Hematopoietic multipotent progenitor cell treated with erythropoietin and hydrocortisone succinate and interleukin-3 and kit ligand, for 17 days (in vitro differentiated cells): ENCODE measurements around the gene TRAF5.
"Not testable (repeated sequence)": the region's sequence is repeated elsewhere in the genome, so short reads cannot be mapped to it uniquely, and the experiment has no call there.

ENCODE experiments used
- DNase-seq: peaks from one replicate; pipeline ENCODE4 v3.0.0-alpha.2; 2015; ENCODE audit warnings: low spot score

TRAF5 gene

DNA sequence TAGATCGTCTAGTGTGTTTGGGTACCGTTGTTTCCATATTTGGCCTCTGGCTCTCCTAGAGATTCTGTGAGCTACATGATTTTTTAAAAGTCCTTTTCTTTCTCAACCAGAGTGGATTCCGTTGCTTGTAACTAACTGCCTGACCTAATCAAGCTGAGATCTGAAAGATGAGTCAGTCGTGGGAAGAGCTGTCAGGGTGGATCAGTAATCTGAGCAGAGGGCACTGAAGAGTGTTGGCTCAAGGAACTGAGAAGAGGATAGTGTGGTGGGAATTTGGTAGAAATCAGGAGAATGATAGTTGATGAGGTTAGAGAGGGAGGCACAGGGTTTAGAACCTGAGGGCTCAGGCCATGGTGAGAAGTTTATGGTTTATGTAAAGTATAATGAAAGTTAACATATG lies 52.2 kb downstream of the TRAF5 start:
- DNase-seq: no peak

DNA sequence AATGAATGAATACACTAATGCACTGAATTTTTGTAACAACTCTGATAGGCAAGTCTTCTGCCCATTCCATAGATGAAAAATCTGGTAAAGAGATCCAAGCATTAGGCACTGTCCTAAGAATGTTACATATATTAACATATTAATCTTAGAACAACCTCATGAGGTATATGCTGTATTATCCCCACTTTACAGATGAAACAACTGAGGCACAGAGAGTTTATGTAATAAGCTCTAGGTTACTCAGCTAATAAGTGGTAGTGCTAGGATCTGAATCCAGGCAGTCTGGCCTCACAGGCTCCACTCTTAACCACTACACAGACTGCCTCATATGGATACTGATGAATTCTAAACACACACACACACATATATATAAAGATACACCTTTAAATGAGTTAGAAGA lies 52.8 kb downstream of the TRAF5 start:
- no peak for DNase-seq

DNA sequence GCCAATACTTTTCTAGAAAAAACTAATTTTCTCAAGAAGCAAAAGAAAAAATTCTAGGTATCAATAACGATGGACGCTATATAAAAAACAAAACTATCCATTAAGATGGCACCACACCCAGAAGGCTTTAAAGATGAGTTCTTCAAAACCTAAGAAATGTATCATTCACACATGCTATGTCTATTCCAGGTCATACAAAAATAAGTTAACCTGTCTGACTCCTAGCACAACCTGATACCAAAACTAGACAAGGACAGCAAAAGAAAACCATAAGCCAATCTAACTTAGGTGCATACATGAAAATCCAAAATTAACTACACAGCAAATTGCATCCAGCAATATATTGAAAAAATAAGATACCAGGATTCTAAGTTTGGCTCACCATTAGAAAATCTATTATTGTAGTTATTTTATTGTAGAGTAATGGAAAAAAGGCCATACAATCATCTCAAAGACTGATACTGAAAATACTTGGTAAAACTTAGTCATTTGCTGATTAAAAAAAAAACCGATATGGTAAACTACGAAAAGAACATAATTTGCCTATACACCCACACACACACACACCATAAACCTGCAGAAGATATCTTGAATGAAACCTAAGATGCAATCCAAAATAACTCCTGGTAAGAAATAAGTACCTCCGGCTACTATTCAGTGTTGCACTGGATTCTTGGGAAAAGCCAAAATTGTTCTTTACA lies 55.0 kb downstream of the TRAF5 start:
- DNase-seq: no peak

DNA sequence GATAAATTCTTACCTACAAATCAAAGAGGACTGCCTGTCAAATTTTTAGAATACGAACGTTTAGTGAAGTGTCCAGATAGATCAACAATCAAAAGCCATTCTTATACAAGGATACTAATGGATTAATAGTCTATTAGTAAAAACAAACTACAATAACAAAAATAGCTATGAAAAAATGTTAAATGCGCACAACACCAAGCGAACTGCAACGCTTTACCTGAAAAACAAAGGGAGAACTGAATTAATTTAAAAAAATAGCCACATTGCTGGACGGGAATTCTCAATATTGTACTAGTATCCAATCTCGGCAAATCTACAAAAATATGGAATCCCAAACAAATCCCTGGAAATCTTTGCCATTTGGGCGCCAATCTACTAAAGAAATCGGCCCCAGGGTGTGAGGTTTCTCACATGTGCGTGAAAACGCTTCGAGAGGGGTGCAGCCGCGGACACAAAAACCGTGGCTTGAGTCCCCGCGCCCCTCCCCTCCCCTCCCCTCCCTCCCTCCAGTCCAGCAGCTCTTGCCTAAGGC lies 55.6 kb downstream of the TRAF5 start:
- DNase-seq: no peak

DNA sequence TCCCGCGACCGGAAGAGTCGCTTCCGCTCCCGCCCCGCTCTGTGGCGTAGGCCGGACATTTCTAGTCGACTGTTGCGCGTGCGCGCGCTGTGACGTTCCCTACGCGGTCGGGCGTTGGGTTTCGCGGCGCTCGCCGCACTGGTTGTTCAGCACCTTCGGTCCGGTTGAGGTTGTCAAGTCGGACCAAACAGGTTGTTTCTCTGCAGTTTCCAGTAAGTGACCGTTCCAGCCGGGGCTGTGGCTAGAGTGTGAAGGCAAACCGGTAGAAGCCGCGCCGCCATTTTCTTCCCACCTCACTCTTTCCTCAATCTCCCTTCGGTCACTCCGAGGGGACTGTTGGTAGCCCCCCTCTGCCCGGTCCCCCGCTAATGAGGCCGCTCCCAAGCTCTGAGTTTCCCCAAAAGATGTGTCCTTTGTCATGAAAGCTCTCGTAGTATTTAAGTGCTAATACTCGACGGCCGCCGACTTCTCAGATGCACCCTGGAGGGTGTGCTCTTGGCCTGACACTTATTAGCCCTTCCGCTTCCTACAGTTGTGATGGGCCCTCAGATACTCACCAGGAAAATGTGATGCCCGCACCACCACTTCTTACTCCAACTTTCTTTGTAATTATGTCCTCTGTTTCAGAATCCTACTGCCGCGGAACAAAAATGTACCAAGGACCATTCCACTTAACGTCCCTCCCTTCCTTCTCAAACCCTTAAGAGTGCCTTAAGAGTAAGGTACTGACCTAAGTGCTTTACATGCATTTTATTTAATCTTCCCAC lies 56.3 kb downstream of the TRAF5 start:
- DNase-seq: peak; percentile 68

DNA sequence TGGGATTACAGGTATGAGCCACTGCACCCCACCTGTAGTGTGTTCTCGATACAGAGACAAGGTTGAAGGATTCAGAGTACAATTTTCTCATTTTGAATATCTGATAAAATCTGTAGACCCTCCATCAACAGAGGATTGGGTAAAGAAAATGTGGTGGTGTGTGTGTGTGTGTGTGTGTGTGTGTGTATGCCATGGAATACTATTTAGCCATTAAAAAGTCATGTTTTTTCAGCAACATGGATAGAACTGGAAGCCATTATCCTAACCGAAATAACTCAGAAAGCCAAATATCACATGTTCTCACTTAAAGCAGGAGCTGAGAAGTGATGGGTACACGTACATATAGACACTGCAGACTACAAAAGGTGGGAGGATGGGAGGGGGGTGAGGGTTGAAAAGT lies 57.9 kb downstream of the TRAF5 start:
- DNase-seq: no peak

DNA sequence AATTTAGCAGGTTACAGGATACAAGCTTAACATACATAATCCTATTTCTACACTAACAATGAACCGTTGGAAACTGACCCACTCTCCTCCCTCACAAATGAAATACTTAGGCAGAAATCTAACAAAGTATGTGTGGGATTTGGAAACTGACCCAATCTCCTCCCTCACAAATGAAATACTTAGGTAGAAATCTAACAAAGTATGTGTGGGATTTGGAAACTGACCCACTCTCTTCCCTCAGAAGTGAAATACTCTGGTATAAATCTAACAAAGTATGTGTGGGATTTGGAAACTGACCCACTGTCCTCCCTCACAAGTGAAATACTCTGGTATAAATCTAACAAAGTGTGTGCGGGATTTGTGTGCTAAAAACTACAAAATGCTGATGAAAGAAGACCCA lies 60.3 kb downstream of the TRAF5 start:
- no peak for DNase-seq

DNA sequence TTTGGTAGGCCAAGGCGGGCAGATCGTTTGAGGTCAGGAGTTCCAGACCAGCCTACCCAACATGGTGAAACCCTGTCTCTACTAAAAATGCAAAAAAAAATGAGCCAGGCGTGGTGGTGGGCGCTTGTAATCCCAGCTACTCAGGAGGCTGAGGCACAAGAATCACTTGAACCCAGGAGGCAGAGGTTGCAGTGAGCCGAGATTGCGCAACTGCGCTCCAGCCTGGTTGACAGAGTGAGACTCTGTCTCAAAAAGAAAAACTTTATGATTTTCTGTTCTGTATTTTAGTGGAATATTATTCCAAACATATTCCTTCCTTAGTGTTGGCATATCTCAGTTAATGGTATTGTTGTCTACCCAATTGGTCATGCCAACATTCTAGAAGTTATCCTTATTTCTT lies 64.2 kb downstream of the TRAF5 start:
- not testable (repeated sequence) for DNase-seq

DNA sequence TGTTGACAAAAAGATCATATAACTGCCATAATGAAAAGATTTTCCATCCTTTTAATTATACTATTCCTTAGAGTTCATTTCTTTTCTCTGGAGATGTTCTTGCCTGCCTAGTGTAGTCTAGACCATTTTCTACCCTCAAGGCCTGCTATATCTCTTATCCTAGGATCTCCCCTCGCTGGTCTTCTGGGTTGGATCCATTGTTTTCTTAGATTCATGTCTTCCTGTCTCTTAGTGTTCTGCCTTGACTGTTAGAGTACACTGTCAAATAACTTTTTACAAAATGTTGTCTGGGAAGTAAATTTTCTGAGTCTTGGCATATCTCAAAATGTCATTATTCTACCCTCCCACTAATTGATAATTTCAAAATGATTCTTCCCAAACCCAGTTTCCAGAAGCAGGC lies 66.6 kb downstream of the TRAF5 start:
- no peak for DNase-seq

DNA sequence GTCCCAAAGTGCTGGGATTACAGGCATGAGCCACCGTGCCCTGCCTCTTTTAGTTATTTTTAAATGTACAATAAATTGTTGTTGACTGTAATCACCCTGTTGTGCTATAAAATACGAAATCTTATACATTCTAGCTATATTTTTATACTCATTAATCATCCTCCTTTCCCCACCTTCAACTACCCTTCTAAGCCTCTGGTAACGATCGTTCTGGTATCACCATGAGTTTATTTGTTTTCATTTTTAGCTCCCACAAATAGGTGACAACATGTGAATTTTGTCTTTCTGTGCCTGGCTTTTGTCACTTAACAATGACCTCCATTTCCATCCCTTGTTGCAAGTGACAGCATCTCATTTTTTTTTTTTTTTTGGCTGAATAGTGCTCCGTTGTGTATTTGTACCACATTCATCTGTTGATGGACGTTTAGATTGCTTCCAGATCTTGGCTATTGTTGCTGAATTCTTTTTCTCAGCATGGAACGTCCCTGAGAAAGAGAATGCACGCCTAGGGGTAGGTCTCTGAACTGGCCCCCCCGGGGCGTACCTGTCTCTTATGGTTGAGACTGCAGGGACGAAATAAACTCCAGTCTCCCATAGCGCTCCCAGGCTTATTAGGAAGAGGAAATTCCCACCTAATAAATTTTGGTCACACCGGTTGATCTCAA lies 71.8 kb downstream of the TRAF5 start:
- not testable (repeated sequence) for DNase-seq

DNA sequence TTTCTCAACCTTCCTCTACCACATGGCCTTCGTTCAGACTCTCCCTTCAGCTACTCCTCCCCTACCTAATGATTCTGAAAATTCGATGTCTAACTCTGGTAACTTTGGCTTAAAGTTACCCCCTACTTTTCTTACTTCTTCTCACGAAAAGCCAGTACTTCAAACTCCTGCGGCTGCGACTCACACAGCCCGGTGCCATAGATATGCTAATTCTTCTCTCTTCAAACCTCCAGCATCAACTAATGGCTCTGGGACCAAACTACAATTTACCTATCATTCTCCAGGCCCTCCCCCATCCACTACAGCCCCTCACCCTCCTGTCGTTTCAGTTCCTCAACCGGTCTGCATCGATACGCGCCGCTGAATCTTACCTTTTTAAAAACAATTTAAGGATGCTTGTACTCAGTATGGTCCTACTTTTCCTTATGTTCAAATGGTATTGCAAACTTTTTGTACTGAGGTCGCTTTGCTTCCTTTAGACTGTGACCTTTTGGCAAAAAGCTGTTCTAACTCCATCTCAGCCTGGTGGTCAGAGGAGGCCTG lies 73.3 kb downstream of the TRAF5 start:
- DNase-seq: not testable (repeated sequence)

DNA sequence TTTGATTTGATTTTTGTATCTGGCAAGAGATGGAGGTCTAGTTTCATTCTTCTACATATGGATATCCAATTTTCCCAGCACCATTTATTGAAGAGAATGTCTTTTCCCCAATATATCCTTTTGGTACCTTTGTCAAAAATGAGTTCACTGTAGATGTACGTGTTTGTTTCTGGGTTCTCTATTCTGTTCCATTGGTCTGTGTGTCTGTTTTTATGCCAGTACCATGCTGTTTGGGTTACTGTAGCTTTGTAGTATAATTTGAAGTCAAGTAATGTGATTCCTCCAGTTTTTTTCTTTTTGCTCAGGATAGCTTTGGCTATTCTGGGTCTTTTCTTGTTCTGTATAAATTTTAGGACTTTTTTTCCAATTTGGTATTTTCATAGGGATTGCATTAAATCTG lies 75.1 kb downstream of the TRAF5 start:
- DNase-seq: not testable (repeated sequence)

DNA sequence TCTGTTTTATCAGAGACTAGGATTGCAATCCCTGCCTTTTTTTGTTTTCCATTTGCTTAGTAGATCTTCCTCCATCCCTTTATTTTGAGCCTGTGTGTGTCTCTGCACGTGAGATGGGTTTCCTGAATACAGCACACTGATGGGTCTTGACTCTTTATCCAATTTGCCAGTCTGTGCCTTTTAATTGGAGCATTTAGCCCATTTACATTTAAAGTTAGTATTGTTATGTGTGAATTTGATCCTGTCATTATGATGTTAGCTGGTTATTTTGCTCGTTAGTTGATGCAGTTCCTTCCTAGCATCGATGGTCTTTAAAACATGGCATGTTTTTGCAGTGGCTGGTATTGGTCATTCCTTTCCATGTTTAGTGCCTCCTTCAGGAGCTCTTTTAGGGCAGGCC lies 79.5 kb downstream of the TRAF5 start:
- not testable (repeated sequence) for DNase-seq

DNA sequence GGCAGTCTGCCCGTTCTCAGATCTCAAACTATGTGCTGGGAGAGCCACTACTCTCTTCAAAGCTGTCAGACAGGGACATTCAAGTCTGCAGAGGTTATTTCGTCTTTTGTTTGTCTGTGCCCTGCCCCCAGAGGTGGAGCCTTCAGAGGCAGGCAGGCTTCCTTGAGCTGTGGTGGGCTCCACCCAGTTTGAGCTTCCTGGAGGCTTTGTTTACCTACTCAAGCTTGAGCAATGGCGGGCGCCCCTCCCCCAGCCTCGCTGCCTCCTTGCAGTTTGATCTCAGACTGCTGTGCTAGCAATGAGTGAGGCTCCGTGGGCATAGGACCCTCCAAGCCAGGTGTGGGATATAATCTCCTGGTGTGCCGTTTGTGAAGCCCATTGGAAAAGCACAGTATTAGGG lies 81.1 kb downstream of the TRAF5 start:
- DNase-seq: not testable (repeated sequence)

DNA sequence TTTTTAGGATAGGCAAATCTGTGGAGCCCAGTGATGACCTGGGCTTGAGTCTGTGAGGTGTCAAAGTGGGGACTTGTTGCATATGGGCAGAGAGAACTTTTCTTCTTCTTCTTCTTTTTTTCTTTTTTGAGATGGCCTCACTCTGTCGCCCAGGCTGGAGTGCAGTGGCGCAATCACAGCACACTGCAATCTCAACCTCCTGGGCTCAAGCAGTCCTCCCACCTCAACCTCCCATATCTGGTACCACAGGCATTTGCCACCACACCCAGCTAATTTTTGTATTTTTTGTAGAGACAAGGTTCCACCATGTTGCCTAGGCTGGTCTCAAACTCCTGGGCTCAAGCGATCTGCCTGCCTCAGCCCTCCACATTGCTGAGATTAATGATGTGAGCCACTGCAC lies 85.0 kb downstream of the TRAF5 start:
- DNase-seq: no peak

DNA sequence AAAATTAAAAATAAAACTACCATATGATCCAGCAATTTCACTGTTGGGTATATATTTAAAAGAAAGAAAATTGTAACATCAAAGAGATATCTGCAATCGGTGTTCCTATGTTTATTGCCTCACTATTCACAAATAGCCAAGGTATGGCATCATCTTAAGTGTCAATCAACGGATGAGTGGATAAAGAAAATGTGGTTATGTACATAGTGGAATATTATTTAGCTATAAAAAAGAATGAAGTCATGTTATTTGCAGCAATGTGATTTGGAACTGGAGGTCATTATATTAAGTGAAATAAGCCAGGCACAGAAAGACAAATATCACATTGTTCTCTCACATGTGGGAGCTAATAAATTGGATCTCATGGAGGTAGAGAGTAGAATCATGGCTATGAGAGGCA lies 89.1 kb downstream of the TRAF5 start:
- DNase-seq: no peak

DNA sequence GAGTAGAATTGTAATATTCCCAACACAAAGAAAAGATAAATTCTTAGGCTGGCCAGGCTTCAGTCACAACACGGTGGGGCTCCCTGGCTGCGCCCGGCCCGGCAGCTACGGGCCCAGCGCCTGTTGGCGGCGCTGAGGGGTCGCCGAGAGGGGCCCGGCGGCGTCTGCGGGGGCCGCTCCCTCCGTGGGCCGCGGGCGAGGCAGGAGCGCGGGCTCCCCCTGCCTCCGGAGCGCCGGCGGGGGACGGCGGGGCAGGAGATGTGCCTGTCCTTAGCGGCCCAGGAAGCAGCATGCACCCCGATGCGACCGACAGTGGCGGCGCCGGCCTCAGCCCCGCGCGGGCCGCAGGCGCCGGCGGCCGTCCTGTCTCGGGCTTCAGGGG lies 89.6 kb downstream of the TRAF5 start:
- DNase-seq: not testable (repeated sequence)

DNA sequence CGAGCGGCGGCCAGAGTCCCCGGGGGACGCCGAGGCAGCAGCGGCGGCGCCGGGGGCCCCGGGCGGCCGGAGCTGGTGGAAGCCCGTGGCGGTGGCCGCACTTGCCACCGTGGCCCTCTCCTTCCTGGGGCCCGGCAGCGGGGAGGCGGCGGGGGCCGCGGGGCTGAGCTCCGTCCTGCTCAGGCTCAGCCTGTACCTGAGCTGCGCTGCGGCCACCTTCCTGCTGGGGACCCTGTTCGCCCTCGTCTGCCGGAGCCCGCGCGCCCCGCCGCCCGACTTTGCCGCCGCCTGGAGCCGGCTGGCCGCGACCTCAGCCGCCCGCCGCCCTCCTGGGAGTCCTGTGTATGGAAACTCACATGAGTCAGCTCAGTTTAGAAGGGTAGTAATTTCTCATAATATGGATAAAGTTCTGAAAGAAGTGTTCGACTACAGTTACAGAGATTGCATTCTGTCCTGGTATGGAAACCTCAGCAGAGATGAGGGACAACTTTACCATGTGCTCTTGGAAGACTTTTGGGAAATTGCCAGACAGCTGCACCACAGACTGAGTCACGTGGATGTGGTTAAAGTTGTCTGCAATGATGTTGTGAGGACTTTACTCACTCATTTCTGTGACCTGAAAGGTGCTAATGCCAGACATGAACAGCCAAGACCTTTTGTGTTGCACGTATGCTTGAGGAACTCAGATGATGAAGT lies 90.1 kb downstream of the TRAF5 start:
- DNase-seq: not testable (repeated sequence)

DNA sequence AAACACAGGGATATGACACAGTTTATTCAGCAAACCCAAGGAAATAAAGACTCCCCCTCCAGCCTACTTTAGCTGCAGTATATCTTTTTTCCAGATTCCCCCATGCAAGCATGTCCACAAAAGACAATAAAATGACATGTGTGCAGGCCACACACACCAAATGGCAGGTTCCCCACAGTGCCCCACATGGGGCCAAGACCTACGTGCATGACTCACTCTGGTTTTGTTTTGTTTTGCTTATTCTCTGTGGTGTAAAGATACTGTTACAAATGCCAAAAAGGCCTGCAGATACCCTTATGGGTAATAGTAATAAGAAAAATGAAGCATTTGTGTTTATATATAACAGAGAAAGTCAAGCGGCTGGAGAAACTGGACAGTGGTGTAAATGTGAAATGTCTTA lies 93.8 kb downstream of the TRAF5 start:
- DNase-seq: no peak

DNA sequence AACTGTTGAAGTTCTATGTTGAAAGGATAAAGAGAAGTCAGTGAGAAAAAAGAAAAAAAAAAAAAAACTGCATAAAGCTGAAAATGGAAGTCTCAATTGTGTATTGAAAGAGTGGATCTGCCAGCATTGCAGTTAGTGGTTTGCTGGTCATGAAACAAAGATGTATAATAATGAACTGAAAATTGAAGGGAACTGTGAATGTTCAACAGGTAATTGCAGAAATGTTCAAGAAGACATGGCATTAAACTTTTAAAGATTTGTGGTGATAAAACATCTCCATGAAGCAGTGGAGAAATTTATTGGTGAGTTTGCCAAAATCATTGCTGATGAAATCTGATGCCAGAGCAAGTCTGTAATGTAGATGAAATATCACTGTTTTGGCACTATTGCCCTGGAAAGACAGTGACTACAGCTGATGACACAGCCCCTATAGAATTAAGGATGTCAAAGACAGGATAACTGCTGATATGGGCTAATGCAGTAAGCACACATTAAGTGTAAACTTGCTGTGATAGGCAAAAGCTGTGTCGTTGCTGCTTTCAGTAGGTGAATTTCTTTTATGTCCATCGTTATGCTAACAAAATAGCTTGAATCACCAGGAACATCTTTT lies 94.3 kb downstream of the TRAF5 start:
- DNase-seq: no peak

DNA sequence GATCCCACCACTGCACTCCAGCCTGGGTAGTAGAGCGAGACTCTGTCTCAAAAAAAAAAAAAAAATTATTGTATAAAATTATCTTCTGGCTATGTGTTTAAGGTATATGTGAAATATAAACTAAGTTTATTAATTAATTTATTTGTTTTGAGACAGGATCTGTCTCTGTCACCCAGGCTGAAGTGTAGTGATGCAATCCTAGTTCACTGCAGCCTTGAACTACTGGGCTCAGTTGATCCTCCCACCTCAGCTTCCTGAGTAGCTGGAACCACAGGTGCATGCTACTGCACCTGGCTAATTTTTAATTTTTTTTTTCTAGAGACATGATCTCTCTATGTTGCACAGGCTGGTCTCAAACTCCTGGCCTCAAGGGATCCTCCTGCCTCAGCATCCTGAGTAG lies 97.4 kb downstream of the TRAF5 start:
- no peak for DNase-seq
